Central memory CD4-positive, alpha-beta T cell (primary cell): ENCODE measurements around the gene DHRS7.
"Not testable (repeated sequence)": the region's sequence is repeated elsewhere in the genome, so short reads cannot be mapped to it uniquely, and the experiment has no call there.

Experiments
- DNase-seq: peaks from one replicate; pipeline ENCODE4 v3.0.0; 2022

DHRS7 gene

DNA sequence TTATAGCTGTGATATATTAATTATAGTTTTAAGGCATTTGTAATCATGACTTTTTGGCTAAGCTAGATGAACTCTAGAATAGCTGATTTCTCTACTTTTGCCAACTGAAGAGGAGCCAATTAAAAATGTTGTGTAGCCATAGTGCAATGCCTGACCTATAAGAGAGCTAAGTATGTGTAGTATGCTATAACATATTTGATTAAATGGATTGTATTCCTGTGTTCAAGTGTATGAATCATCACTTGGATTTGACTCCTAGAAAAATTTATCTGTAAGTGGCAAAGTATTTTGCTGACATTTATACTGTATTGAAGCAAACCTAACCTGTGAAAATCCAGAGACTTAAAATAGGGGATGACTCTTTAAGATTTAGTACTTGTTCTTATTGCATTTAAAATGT lies 39.3 kb downstream of the DHRS7 start:
- no peak for DNase-seq

DNA sequence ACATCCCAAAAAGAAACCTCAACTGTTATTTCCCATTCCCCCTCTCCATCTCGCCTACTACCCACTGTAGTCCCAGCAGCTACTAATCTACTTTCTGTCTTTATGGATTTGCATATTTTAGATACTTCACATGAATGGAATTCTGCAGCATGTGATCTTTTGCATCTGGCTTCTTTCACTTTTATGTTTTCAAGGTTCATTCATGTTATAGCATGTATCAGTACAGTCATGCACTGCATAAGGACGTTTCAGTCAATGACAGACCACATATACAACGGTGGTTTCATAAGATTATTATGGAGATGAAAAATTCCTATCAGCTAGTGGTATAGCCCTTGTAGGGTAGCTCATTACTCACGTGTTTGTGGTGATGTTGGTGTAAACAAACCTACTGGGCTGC lies 49.0 kb downstream of the DHRS7 start:
- no peak for DNase-seq

DNA sequence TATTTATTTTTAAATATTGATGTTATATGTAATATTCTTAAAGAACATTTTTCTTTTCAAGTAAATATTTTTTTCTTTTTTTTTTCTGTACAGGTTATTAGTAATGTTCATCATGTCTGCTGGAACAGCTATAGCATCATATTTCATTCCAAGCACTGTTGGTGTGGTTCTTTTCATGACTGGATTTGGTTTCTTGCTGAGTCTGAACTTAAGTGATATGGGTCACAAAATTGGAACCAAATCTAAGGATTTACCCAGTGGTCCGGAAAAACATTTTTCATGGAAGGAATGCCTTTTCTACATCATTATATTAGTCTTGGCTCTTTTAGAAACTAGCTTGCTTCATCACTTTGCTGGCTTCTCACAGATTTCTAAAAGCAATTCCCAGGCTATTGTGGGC lies 50.3 kb downstream of the DHRS7 start:
- no peak for DNase-seq

DNA sequence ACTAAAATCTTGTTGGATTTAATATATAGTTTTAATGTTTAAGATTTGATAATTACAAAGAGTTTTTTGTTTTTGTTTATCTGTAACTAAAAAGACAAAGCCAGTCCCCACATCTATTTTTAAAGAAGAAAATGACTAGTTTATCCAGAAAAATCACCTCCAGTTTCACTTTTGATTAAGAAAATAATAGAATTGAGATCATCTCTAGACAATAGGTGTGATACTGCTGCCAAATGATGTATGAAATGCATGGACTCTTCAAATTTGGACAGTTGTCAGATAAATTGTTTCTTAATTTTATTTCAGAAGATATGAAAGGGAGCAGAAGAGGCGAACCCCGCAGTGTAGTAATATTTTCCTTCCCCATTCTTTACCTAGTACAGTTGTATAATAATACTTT lies 53.5 kb downstream of the DHRS7 start:
- no peak for DNase-seq

DNA sequence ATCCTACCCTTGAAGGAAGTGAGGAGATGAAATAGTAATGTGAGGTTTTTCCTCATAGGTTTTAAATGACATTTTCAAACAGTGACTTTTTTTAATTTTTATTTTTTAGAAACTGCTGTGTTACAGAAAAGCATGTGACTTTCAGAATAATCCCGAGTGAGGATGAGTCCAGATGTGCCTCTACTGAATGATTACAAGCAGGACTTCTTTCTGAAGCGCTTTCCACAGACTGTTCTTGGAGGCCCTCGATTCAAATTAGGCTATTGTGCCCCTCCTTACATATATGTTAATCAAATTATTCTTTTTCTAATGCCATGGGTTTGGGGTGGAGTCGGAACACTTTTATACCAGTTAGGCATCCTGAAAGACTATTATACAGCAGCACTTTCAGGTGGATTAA lies 57.7 kb downstream of the DHRS7 start:
- DNase-seq, result no peak

DNA sequence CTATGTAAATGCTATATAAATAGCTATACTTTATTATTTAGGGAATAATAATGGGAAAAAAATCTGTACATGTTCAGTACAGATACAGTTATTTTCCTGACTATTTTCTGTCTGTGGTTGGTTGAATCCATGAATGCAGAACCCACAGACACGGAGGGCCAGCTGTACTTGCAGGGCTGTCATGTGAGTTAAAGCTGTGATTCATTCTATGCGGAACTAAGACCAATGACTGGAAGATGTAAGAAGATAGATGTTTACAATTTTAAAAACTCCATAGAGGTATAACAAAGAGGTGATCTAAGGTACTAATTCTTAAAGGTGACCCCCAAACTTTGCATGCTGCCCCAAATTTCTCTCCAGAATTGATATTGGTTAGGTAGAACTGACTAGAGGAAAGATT lies 58.9 kb downstream of the DHRS7 start:
- DNase-seq, result no peak

DNA sequence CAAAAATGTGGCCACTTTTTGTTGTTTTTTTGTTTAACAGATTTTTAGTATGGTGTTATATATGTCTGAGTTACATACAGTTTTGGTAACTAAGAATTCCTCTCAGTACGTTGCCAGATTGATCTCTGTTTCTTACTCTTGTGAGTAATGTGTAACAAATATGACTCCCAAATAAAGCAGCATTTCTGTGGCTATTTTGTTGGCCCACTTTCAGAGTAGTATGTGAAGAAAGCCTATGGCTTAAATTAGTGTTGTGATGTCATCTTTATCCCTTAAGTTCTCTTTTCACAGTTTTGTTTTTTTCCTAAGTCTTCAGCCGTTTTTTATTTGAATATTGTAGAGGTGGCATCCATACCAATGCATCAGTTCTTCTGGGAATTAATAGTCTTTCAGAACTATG lies 62.8 kb downstream of the DHRS7 start:
- DNase-seq, result no peak

DNA sequence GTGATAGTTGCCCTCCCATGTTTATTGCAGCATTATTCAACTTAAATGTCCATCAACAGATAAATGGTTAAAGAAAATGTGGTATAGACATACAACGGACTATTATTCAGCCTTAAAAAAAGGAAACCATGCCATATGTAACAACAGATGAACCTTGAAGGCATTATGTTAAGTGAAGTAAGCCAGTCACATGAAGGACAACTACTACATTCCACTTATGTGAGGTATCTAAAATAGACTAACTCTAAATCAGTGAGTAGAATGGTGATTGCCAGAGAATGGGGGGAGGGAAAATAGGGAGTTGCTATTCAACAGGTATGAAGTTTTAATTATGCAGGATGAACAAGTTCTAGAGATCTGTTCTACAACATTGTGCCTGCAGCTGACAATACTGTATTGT lies 63.4 kb downstream of the DHRS7 start:
- no peak for DNase-seq

DNA sequence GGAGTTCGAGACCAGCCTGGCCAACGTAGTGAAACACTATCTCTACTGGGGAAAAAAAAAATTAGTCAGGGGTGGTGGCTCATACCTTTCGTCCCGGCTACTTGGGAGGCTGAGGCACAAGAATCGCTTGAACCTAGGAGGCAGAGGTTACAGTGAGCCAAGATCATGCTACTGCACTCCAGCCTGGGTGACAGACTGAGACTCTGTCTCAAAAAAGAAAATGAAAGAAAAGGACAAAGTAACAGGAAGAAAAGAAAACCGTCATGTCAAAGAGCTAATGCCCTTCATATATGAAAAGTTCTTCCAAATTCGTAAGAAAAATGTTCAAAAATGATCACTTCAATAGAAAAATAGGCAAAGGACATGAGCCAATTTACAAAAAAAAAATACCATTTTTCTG lies 65.3 kb downstream of the DHRS7 start:
- DNase-seq, result not testable (repeated sequence)

DNA sequence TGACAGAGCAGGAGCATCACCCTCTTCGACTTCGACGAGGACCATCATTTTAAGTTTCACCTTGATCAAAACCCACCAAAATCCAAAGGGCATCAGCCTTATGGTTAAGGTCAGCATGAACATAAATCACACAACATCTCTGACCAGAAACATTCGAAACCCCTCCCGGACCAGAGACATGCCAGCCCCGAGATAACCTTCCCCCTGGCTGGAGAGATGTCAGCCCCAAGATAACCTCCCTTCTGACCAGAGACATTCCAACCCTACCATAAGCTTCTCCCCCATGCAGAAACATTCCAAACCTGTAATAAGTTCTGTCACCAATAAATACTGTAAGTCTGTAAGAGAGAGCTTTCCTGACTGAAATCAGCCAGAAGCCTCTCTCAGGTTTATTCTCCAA lies 67.2 kb downstream of the DHRS7 start:
- DNase-seq, result no peak

DNA sequence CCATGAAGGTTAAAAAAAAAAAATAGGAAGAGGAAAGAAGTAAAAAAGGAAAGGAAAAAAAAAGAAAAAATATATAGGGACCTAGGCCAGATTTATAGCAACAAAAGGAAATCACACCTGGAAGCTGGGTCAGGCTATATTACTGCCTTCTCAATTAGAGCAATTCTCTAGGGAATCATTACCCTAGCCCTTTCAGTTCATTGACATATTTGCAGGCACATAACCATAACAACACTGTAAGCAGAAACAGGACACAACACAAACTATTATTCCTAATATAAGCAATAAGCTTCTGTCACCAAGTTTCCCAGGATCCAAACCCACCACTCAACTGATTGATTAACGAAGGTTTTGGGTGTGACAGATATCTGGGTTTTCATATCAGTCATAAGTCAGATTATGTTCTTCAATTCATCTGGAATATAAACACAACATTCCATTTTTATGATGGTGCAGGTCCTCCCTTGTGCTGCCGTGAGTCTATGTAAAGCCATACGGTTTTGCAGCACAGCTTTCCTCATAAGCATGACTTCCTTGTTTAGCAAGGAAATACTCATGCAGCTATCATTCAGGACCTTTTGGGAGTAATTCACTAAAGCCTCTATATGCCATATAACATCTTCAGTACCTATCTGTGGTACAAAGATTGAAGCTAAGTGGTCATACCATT lies 69.3 kb downstream of the DHRS7 start:
- no peak for DNase-seq

DNA sequence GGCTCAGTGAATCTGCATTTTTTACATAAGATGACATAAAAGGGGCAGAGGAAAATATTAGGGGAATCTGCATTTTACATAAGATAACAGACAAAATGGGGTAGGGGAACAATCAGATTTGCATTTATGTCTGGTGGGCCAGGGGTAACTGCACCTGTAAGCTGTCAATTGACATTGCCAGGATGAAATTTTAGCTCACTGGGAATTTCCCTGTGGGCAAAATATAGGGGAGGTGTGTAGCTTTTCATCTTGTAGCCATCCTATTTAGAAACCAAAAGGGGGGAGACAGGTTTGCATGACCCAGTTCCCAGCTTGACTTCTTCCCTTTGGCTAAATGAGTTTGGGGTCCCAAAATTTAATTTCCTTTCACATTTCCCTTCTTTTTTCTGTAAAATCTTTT lies 70.0 kb downstream of the DHRS7 start:
- DNase-seq, result no peak

DNA sequence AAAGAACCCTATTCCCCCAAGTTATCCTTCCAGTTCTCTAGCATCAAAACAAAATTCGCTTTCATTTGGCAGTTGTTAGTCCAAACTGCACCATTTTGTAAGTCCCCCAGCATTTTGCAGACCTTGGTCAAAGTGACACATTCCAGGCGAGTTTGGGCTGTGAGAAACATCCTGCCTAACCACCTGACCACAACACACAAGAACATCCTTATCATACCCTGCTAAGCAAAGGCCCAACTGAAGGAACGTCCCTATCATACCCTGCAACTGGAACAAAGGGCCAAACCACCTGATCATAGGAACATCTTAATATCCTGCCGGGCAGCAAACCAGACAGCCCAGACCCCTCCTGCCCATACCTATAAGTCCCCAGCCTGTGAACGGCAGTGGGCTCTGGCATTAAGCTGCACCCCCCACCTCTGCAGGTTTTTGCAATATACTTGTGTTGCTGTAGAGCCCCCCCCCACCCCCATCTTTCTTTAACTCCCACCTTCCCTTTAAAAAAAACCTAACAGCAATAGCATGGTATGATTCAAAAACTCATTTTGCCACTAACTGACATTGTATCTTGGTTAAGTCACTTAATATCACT lies 70.8 kb downstream of the DHRS7 start:
- DNase-seq, result no peak
